ENCODE measurements around the gene DCUN1D4.
A peak's percentile ranks its signal among the peaks of the same experiment; 100 is the strongest.
"Not testable (repeated sequence)": the region's sequence is repeated elsewhere in the genome, so short reads cannot be mapped to it uniquely, and the experiment has no call there.

DCUN1D4 gene

DNA sequence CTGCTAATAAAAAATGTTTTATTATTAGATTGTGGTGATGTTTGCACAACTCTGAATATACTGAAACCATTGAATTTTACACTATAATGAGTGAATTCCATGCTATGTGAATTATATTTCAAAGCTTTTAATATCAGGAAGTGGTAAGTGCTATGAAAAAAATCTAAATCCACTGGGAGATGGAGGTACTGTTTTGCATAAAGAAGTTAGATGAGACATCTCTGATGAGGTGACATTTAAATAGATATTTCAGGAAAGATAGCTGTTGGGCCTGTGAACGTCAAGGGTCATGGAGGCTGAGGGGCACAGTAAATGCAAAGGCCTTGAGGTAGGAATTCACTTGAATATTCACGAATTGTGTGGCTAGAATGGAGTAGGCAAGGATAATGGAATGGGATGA lies 12.3 kb downstream of the DCUN1D4 start:
- DNase-seq, result no peak

DNA sequence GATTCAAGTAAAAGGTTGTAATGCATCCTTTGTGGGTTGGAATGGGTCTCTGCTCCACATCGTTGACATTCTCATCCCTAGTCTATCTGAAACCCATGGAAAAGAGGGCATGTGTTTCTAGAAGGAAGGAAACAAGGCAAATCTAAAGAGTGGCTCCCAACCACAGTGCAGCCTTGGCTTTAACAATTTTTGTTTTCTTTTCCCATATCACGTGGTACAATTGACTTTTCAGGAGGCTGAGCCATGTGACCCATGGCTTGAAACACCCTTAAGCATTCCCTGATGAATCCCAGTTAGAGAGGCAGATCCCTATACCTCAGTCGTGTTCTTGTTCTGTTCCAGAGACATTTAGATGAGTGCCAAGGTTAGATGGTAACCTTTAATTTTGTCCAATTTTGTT lies 12.8 kb downstream of the DCUN1D4 start:
- DNase-seq, result no peak

DNA sequence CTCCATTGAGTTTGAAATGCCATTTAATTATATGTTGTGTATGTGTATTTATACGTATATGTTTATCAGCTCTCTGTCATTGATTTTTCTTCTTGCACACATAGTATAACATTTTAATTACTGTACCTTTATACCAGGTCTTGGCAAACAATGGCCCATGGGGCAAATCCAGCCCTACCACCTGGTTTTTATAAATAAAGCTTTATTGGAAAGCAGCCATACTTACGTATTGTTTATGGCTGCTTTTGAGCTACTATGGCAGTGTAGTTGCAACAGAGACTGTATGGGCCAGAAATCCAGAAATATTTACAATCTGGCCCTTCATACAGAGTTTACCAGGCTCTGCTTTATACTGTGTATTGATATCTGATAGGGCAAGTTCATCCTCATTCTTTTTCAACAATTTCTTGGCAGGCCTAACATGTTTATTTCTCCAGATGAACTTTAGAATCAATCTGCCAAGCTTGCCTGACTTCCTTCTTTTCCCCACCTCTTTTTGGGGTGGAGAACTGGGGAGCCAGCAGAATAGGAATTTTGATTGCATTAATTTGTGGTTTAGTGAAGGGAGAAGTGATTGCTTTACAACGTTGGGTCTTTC lies 15.8 kb downstream of the DCUN1D4 start:
- DNase-seq, result no peak

DNA sequence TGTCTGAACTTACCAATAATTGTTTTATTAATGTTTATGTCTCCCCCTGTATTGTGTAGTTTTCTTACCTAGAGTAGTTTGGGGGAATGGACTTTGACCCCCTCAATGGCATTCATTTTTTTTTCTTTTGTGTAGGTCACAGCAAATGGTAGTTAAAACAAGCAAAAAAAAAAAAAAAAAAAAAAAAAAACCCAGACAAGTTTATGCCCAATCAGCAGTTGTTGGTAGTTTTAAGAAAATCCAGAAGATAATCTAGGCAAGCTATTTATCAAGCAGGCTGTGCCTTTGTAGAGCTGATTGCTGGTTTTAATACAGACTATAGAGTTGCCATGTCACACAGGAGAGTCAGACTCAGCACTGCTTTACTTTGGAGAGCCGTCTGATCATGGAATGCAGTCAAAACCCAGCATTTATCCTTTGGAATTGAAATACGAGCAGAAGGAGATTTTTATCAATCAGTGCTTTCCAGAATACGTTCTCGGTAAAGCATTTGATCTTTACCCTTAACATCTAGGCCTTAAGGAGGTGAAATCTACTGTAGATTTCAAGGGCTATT lies 16.6 kb downstream of the DCUN1D4 start:
- DNase-seq, result no peak

GRCh38 chr4:51862199-51862598 lies 19.2 kb downstream of the DCUN1D4 start:
- no peak for DNase-seq

GRCh38 chr4:51862781-51863180 lies 19.8 kb downstream of the DCUN1D4 start:
- no peak for DNase-seq

DNA sequence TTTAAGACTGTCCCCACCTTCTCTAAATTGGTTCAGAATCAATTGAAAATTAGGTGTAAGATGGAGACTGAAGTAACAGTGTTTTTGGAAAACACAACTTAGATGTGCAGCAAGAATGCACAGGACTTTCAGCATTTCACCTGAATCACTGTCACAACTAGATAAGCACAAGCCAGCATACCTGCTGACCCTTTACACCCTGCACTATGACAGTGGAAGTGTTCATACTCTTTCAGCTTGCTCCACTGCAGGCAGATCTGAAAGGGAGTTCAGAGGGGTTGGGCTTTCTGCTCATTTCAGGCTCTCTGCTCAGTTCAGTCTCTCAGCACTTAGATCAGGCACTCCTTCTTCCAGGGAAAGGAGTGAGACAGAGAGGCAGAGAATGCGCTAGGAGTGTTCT lies 22.8 kb downstream of the DCUN1D4 start:
- DNase-seq, result no peak

DNA sequence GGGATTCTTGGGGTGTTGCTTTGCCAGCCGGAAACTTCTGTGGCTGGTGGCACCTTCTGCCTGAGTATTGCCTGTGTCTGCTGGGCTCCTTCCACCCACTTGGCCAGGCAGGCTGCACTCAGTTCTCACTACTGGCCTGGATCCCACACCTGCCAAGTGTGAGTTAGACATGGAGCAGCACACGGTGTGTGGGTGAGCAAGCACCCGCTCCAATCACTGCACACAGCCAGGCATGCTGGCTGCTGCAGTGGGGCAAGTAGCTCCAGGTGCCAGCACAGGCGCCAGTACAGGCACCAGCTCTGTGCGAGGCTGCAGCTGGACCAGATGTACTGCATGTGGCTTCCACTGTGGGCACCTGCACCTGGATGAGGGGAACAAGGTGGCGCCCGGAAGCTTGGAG lies 23.9 kb downstream of the DCUN1D4 start:
- no peak for DNase-seq

- no peak for DNase-seq
These were observed 24.9 kb downstream of the DCUN1D4 start for GRCh38 chr4:51867689-51868448.

DNA sequence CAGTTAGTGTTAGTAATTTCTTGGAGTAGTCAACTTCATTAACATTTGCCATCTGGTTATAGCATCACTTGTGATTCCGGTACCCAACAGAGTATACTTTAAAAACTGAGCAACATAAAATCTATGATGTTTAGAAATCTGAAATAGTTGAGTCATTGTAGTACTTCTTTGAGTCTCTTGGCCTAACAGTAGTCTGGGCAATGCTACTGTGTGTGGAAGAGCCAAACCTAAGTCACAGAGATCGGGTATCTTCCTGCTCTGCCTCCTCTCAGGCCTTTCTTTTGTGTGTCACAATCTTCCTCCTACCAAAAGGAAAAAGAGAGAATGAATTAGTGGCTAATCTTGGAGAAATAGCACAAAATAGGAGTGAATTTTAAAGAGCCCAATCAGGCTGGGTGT lies 25.5 kb downstream of the DCUN1D4 start:
- no peak for DNase-seq

GRCh38 chr4:51870441-51871188 lies 27.7 kb downstream of the DCUN1D4 start:
- DNase-seq, result no peak

GRCh38 chr4:51872283-51872997 lies 29.5 kb downstream of the DCUN1D4 start:
- no peak for DNase-seq

- no peak for DNase-seq
These were observed 31.6 kb downstream of the DCUN1D4 start for GRCh38 chr4:51874551-51874950.

DNA sequence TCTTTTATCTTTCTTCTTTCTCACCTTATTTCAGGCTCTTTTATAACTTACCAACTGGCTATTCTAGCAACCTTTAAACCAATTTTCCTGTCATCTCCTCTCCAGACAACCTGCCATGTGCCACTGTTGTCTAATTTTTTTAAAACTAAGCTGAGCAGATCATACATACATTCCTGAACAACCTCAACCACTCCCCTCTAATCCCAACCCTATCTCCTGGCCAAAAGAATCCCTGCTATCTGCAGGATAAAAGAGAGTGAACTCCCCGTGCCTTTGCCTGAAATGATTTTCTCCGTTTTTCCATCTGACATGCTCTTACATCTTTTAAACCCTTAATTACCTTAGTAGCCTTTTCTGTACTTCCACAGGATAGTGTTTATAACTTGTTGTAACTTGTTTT lies 35.5 kb downstream of the DCUN1D4 start:
- DNase-seq, result no peak

DNA sequence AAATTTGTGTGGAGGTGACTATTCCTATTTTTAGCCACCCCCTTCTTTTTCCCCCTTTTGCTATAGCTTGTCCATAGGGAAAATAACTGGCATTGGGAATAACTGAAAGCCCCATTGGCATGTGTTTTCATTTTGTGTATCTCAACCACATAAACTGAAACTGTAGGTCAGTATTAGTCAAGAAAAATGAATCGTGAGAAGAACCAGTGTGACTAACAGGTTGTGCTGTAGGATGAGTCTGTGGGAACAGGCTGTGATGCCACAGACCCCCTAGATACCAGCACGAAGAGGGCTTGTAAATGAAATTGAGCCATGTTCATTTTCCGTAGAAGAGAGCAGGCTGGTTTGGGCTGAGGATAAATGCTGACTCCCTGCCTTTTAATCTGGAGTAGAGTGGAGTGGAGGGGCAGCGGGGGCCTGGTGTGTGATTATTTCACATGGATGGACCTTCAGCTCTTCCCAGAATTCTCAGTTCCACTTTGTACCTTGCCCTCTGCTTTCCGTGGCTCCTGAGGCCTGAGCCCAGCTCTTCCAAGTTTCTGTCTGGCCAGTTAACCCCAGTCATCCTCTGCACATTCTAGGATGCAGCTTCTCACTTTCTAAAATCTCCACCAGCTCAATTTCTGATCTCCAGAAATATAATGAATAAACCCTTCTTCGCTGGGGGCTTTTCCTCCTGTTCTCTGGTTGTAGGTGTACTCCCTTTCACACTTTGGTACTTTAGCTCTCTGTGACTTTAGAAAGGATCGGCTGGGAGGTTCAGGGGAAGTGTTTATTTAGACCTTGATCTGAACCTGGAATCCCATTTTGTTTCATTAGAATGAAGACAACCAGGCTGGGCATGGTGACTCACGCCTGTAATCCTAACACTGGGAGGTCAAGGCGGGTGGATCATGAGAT lies 37.3 kb downstream of the DCUN1D4 start:
- no peak for DNase-seq

GRCh38 chr4:51884055-51884454 lies 41.1 kb downstream of the DCUN1D4 start:
- DNase-seq, result no peak

DNA sequence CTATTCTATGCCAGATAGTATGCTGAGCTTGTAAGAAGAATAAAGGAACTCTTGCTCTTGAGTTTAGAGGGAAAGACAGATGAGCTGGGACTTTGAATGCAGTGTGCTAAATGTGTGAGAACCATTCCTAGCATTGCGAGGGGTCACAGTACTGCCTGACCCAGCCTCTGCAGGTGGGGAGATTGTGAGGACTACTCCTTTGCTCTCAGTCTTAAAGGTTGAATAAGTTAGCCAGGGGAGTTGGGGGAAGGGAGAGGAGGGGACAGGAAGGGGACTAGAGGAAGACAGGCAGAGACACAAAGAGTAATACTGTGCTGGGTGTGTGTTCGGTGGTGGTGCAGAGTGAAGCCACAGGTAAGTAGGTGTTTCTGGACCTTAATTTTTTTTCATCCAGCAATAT lies 41.7 kb downstream of the DCUN1D4 start:
- no peak for DNase-seq

- DNase-seq, result peak; percentile 22
These were observed 42.4 kb downstream of the DCUN1D4 start for GRCh38 chr4:51885363-51885762.

GRCh38 chr4:51890760-51891159 lies 47.8 kb downstream of the DCUN1D4 start:
- no peak for DNase-seq

DNA sequence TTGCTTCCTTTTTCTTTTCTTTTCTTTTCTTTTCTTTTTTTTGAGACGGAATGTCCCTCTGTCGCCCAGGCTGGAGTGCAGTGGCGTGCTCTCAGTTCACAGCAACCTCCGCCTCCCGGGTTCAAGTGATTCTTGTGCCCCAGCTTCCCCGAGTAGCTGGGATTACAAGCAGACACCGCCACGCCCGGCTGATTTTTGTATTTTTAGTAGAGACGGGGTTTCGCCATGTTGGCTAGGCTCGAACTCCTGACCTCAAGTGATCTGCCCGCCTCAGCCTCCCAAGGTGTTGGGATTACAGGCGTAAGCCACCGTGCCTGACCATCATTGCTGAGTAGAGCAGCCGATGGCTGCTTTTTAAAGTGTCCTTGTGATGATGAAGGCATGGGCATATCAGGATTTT lies 50.4 kb downstream of the DCUN1D4 start:
- DNase-seq, result not testable (repeated sequence)

GRCh38 chr4:51894059-51894645 lies 51.2 kb downstream of the DCUN1D4 start:
- DNase-seq, result no peak

- peak; percentile 34 for DNase-seq
These were observed 52.2 kb downstream of the DCUN1D4 start for GRCh38 chr4:51895158-51895557.

Measured in activated CD4-positive, alpha-beta T cell treated with anti-CD3 and anti-CD28 coated beads, Interleukin-2, amount 50 U/mL, for 16 hours (primary cell).